Tibial nerve (tissue), 4 donors: ENCODE data around the gene HSF4.

ENCODE experiments used
- CTCF ChIP-seq, 5 experiments: fragments of 200-600 bp in 3 of 5; fragments of 450-650 bp in 2 of 5; sonication (generic) in 3 of 5; IDR thresholded peaks; one replicate each; pipeline ENCODE4 v1.5.1; 2016 to 2019; ENCODE audit warnings: antibody characterized with exemption in 5 of 5, mild to moderate bottlenecking in 3 of 5, moderate library complexity in 2 of 5
- EP300 ChIP-seq, 2 donors: sonication (generic); formaldehyde crosslinking; IDR thresholded peaks; one replicate each; pipeline ENCODE4 v1.6.1; 2017; ENCODE audit warnings: antibody characterized with exemption in 2 of 2, mild to moderate bottlenecking in 1 of 2
- POLR2A ChIP-seq, 2 donors: fragments of 450-650 bp; IDR thresholded peaks; one replicate each; pipeline ENCODE4 v1.6.1; 2017; ENCODE audit warnings: antibody characterized with exemption in 2 of 2, mild to moderate bottlenecking in 2 of 2, moderate library complexity in 2 of 2

GRCh38 chr16:67210069-67210937, 45.8 kb downstream of the HSF4 start:
- TF ChIP-seq CTCF (IDR thresholded peaks at IDR 0.05) (no peak), EP300 (IDR thresholded peaks at IDR 0.05) (no peak), POLR2A (IDR thresholded peaks at IDR 0.05) (no peak)
